H1 (cell line): ENCODE results near the gene DLG4. TPM values are rescaled to one million over a fixed set of nuclear protein-coding genes. Genes with fewer than 3 reads are reported as not detected.

Source experiments
- CTCF ChIA-PET: fragments of 300-600 bp; sonication (Branson Sonifier 250); formaldehyde crosslinking; loops from one replicate; lab custom pipeline; 2021; ENCODE audit not compliant: partially characterized antibody; lab: Charles Lee
- POLR2A ChIA-PET: fragments of 300-600 bp; sonication (Branson Sonifier 250); formaldehyde crosslinking; loops from one replicate; lab custom pipeline; 2021; ENCODE audit warnings: inconsistent platforms; ENCODE audit not compliant: partially characterized antibody; lab: Charles Lee
- DNase-seq, 2 experiments: peaks; one replicate each; pipeline versions ENCODE4 v3.0.0 to v3.0.0-alpha.2; 2010 to 2022; ENCODE audit warnings: low spot score in 2 of 2, low read depth in 1 of 2, mixed read lengths in 1 of 2
- FAIRE-seq: peaks from 2 replicates; lab custom pipeline; 2011; peaks lifted over from hg19 to GRCh38; lab: Jason Lieb, UNC
- H2AFZ ChIP-seq: 2 replicates; pipeline ENCODE4 v1.8.1; 2012; ENCODE audit warnings: low read length, inconsistent platforms
- H2AK5ac ChIP-seq: 2 replicates; pipeline ENCODE4 v1.6.1; 2013; ENCODE audit warnings: low read depth, low read length
- H2BK120ac ChIP-seq: replicated peaks from 2 replicates; pipeline ENCODE3; 2013; ENCODE audit warnings: low read depth, low read length, inconsistent platforms
- H2BK12ac ChIP-seq: 2 replicates; pipeline ENCODE4 v1.6.1; 2013; ENCODE audit warnings: low read depth, low read length
- H2BK15ac ChIP-seq: 2 replicates; pipeline ENCODE4 v1.6.1; 2013; ENCODE audit warnings: low read length
- H2BK20ac ChIP-seq: 2 replicates; pipeline ENCODE4 v1.6.1; 2013; ENCODE audit warnings: low read length
- H2BK5ac ChIP-seq: 2 replicates; pipeline ENCODE4 v1.6.1; 2013; ENCODE audit warnings: low read depth, low read length
- H3K14ac ChIP-seq: 2 replicates; pipeline ENCODE4 v1.6.1; 2013; ENCODE audit warnings: inconsistent platforms; ENCODE audit not compliant: insufficient read length
- H3K18ac ChIP-seq: 2 replicates; pipeline ENCODE4 v1.6.1; 2013; ENCODE audit warnings: low read length; ENCODE audit errors: extremely low read depth
- H3K23ac ChIP-seq: 2 replicates; pipeline ENCODE4 v1.6.1; 2013; ENCODE audit warnings: inconsistent platforms; ENCODE audit not compliant: insufficient read length
- H3K23me2 ChIP-seq: 2 replicates; pipeline ENCODE4 v1.6.1; 2013; ENCODE audit warnings: low read depth, low read length
- H3K27ac ChIP-seq: 2 replicates; pipeline ENCODE4 v1.6.1; 2011; ENCODE audit warnings: low read depth, low read length, inconsistent platforms
- H3K27me3 ChIP-seq, 4 experiments: replicated peaks in 1 of 4; 1 replicate in 1 of 4; 2 replicates in 3 of 4; pipeline versions ENCODE4 v1.6.1 to v1.8.1; 2011 to 2013; ENCODE audit warnings: low read length in 3 of 4, mild to moderate bottlenecking in 3 of 4, inconsistent platforms in 2 of 4, mixed read lengths in 2 of 4, moderate library complexity in 1 of 4; ENCODE audit not compliant: control insufficient read depth in 3 of 4, insufficient read depth in 3 of 4; ENCODE audit errors: extremely low read depth in 1 of 4
- H3K36me3 ChIP-seq, 4 experiments: 2 replicates each; pipeline versions ENCODE4 v1.6.1 to v1.8.1; 2011 to 2013; ENCODE audit warnings: mild to moderate bottlenecking in 4 of 4, low read length in 3 of 4, moderate library complexity in 2 of 4, control low read depth in 1 of 4, inconsistent platforms in 1 of 4; ENCODE audit not compliant: insufficient read depth in 4 of 4, control insufficient read depth in 2 of 4
- H3K4ac ChIP-seq: replicated peaks from 2 replicates; pipeline ENCODE3; 2013; ENCODE audit warnings: low read length, low read depth, mixed read lengths, inconsistent platforms; ENCODE audit not compliant: insufficient read length
- H3K4me1 ChIP-seq, 4 experiments: replicated peaks in 1 of 4; 1 replicate in 1 of 4; 2 replicates in 3 of 4; pipeline versions ENCODE4 v1.6.1 to v1.8.1; 2011 to 2013; ENCODE audit warnings: low read length in 3 of 4, inconsistent platforms in 2 of 4, mixed read lengths in 1 of 4; ENCODE audit not compliant: insufficient read depth in 4 of 4, control insufficient read depth in 3 of 4
- H3K4me2 ChIP-seq, 2 experiments: 2 replicates each; pipeline versions ENCODE4 v1.6.1 to v1.8.1; 2011 to 2013; ENCODE audit warnings: low read depth in 2 of 2, low read length in 2 of 2, control low read depth in 1 of 2, inconsistent platforms in 1 of 2, mild to moderate bottlenecking in 1 of 2; ENCODE audit not compliant: insufficient read depth in 1 of 2
- H3K4me3 ChIP-seq, 4 experiments: fragments of 200-600, 300-600 bp in 1 of 4; sonication (generic), shearing (Covaris generic), sonication (Bioruptor Twin) in 1 of 4; 2 replicates each; pipeline versions ENCODE4 v1.5.1 to v1.8.1; 2011 to 2016; ENCODE audit warnings: low read length in 4 of 4, low read depth in 3 of 4, control low read depth in 2 of 4, inconsistent platforms in 2 of 4, mild to moderate bottlenecking in 2 of 4, mixed read lengths in 1 of 4, moderate library complexity in 1 of 4; ENCODE audit not compliant: insufficient read depth in 2 of 4; ENCODE audit errors: extremely low read depth in 1 of 4
- H3K56ac ChIP-seq: replicated peaks from 2 replicates; pipeline ENCODE3; 2013; ENCODE audit warnings: low read depth, mild to moderate bottlenecking, mixed read lengths, low read length, inconsistent platforms; ENCODE audit not compliant: insufficient read length
- H3K79me1 ChIP-seq: 2 replicates; pipeline ENCODE4 v1.6.1; 2013; ENCODE audit warnings: low read depth, low read length, control low read depth
- H3K79me2 ChIP-seq, 2 experiments: 2 replicates each; pipeline versions ENCODE4 v1.6.1 to v1.8.1; 2012 to 2013; ENCODE audit warnings: low read length in 2 of 2, mild to moderate bottlenecking in 2 of 2, inconsistent platforms in 1 of 2; ENCODE audit not compliant: insufficient read depth in 2 of 2, control insufficient read depth in 1 of 2
- H3K9ac ChIP-seq, 4 experiments: replicated peaks in 1 of 4; 1 replicate in 1 of 4; 2 replicates in 3 of 4; pipeline versions ENCODE4 v1.6.1 to v1.8.1; 2011 to 2013; ENCODE audit warnings: low read depth in 3 of 4, low read length in 3 of 4, control low read depth in 2 of 4, mild to moderate bottlenecking in 2 of 4, moderate library complexity in 2 of 4, inconsistent platforms in 1 of 4; ENCODE audit errors: extremely low read depth in 1 of 4
- H3K9me3 ChIP-seq, 2 experiments: 2 replicates each; pipeline versions ENCODE4 v1.6.1 to v1.8.1; 2012 to 2013; ENCODE audit warnings: mild to moderate bottlenecking in 2 of 2, moderate library complexity in 2 of 2, control low read depth in 1 of 2, inconsistent platforms in 1 of 2, low read depth in 1 of 2, low read length in 1 of 2, mixed read lengths in 1 of 2; ENCODE audit not compliant: insufficient read depth in 2 of 2
- H4K20me1 ChIP-seq, 2 experiments: replicated peaks in 1 of 2; 2 replicates each; pipeline versions ENCODE3 to v1.8.1; 2011 to 2013; ENCODE audit warnings: inconsistent platforms in 2 of 2, low read length in 2 of 2, mild to moderate bottlenecking in 1 of 2; ENCODE audit not compliant: insufficient read depth in 2 of 2, control insufficient read depth in 1 of 2
- H4K5ac ChIP-seq: 2 replicates; pipeline ENCODE4 v1.6.1; 2013; ENCODE audit warnings: low read length, low read depth, mixed read lengths, inconsistent platforms; ENCODE audit not compliant: insufficient read length
- H4K8ac ChIP-seq: 2 replicates; pipeline ENCODE4 v1.8.0; 2013; ENCODE audit warnings: mild to moderate bottlenecking, moderate library complexity, low read length, inconsistent platforms; ENCODE audit not compliant: insufficient read depth; ENCODE audit errors: extremely low read depth
- H4K91ac ChIP-seq: replicated peaks from 2 replicates; pipeline ENCODE3; 2013; ENCODE audit warnings: low read length, mixed read lengths, inconsistent platforms; ENCODE audit not compliant: insufficient read length
- ASH2L ChIP-seq: fragments of 200-600, 300-600 bp; sonication (generic); IDR thresholded peaks from one replicate; pipeline ENCODE4 v1.7.1; 2017; ENCODE audit warnings: low read length
- WGBS, 2 experiments: shearing (Covaris generic) in 1 of 2; methylation state at CpG; one replicate each; pipeline versions ENCODE4 v1.1.6 to v1.1.7; 2013 to 2015; ENCODE audit warnings: low lambda C conversion rate in 2 of 2, mixed read lengths in 2 of 2, inconsistent platforms in 1 of 2, low coverage in 1 of 2, missing lambda C conversion rate in 1 of 2; ENCODE audit not compliant: insufficient replicate concordance in 2 of 2, insufficient coverage in 1 of 2, insufficient read length in 1 of 2; ENCODE audit errors: extremely low coverage in 1 of 2, missing lambda C conversion rate in 1 of 2; 5-methylcytosine and 5-hydroxymethylcytosine counted together
- polyA plus RNA-seq, 7 experiments: library from polyadenylated mRNA; depleted of rRNA in 3 of 7; stranded (reverse) in 5 of 7; unstranded in 2 of 7; fragments of >200 nt in 5 of 7; fragments of 200-250 nt in 2 of 7; gene quantifications; 1 replicate in 5 of 7; 2 replicates in 1 of 7; 4 replicates in 1 of 7; pipeline versions ENCODE4 v1.2.1 to v1.2.3, GENCODE V29; 2011 to 2013; ENCODE audit warnings: missing spikeins in 2 of 7, mixed read lengths in 2 of 7
- total RNA-seq: library from RNA; stranded (reverse); fragmentation: NEBNext Ultra II Directional; extraction: Animal tissue kit (Norgen Biotek cat#: 25700); gene quantifications from 2 replicates; pipeline ENCODE4 v1.2.1, GENCODE V29; 2021

DLG4 gene
- total and polyA plus RNA-seq, 2 of the 8 experiments (the other 6 are each of a cell fraction or from before 2014, with no cell fraction given) = 18.9 to 45.9 TPM

- no peaks in the 10 kb centered on the region for H3K79me1 ChIP-seq
- no peak overlapping the region; the same call in 1 of the 2 replicates for H2BK12ac ChIP-seq
- no peaks in the 10 kb centered on the region for H3K79me2 ChIP-seq
- no peak overlapping the region for H4K5ac ChIP-seq
- no peak overlapping the region for H4K8ac ChIP-seq
- no peaks in the 10 kb centered on the region for H4K20me1 ChIP-seq
- no peak for DNase-seq
- H3K4me3 ChIP-seq = no peak overlapping the region
- POLR2A ChIA-PET = interaction anchor here (1.5 kb wide), 1 partner anchor 84 kb away, joined by 3 read pairs; no protein-coding TSS in a partner anchor
- peak overlapping the region; percentile 83; the same call in 1 of the 2 replicates for H2BK15ac ChIP-seq
- no peak overlapping the region for H3K14ac ChIP-seq
- H3K9me3 ChIP-seq = no peaks in the 10 kb centered on the region
- 85% methylated on average over 7 of the region's 7 CpGs; no CpG with 5 or more reads in 1 of the 2 experiments for WGBS, 2 experiments
- H3K23me2 ChIP-seq = no peaks in the 10 kb centered on the region
- H3K56ac ChIP-seq = no peak overlapping the region
- H3K23ac ChIP-seq = no peak overlapping the region
- H3K27ac ChIP-seq = no peak overlapping the region
- peak overlapping the region; percentile 90; the same call in 1 of the 2 replicates for H2BK20ac ChIP-seq
- no peak overlapping the region; the same call in 1 of the 2 replicates for H2BK5ac ChIP-seq
- H2AK5ac ChIP-seq = 0 out of 2 replicates have a peak overlapping the region, but pooled peaks have one; percentile 56
- CTCF ChIA-PET = interaction anchor here (0.6 to 17.7 kb wide), 10 partner anchors 9 to 567 kb away, joined by 3 to 434 read pairs (median 12); partner anchors contain the start of genes ASGR1 and SLC16A11
- no peaks in the 10 kb centered on the region for H3K36me3 ChIP-seq
- H2AFZ ChIP-seq = no peak overlapping the region
- H3K18ac ChIP-seq = peak overlapping the region; percentile 71; the same call in 1 of the 2 replicates
- no peak overlapping the region for H3K9ac ChIP-seq
- H3K4ac ChIP-seq = no peak overlapping the region
- TF ChIP-seq ASH2L = no peak
- TF ChIP-seq, all 59 proteins: peak for 0
- no peak for FAIRE-seq
- Histone ChIP-seq H2BK120ac (no peak overlapping the region), H3K4me1 (peaks cover 0 to 19% (median 9%) of the 10 kb centered on the region in 4 experiments; a peak in 6 of 7 replicates), H3K27me3 (no peaks in the 10 kb centered on the region; a peak in 1 of 7 replicates), H3K4me2 (no peak overlapping the region), H4K91ac (peak overlapping the region; percentile 37)
These were observed 80.7 kb downstream of the DLG4 start for GRCh38 chr17:7138800-7139381.
